ENCODE results near the gene UBE3C.

The UBE3C gene

DNA sequence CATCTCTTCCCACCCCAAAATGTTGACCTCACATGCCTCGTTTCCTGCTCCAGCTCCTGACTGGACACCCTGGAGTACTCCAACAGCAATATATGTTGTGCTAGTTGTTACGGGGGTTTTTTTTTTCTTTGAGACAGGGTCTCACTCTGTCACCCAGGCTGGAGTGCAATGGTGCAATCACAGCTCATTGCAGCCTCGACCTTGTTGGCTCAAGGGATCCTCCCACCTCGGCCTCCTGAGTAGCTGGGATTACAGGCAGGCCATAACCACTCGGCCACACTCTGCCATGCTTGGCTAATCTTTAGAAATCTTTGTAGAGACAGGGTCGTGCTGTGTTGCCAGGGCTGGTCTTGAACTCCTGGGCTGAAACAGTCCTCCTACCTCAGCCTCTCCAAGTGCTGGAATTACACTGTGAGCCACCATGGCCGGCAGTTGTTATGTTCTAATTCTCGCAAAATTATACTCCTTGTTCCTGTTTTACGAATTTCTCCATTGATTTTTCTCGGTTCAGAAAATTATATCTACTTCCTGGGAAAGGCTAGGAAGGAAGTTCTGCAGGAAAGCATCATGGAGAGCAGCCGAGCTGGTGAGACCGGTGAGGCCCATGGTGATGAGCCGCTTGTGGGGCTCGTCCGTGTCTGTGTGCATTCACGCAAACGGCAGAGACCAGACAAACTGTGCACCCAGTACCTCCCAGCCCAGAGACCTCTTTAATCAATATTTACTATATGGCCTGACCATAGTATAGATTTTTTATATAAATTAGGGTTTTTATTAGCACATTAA lies 145.7 kb downstream of the UBE3C start:
- CTCF ChIA-PET, result interaction anchor here (1.4 kb wide), 1 partner anchor 10 kb away, joined by 5 read pairs; no protein-coding TSS in a partner anchor
- TF ChIP-seq HDGF (IDR thresholded peaks at IDR 0.05; ENCODE audit: borderline replicate concordance) (no peak), ARNT (IDR thresholded peaks at IDR 0.05) (no peak), BHLHE40 (IDR thresholded peaks at IDR 0.05; ENCODE audit: borderline replicate concordance) (no peak), FOXA1 (IDR thresholded peaks at IDR 0.05) (no peak), LEF1 (IDR thresholded peaks at IDR 0.05; ENCODE audit: borderline replicate concordance) (no peak), FOXM1 (IDR thresholded peaks at IDR 0.05; ENCODE audit: borderline replicate concordance) (no peak), ZNF384 (IDR thresholded peaks at IDR 0.05) (no peak), TARDBP (IDR thresholded peaks at IDR 0.05) (no peak), ELF4 (IDR thresholded peaks at IDR 0.05) (no peak), FOXK2 (IDR thresholded peaks at IDR 0.05) (no peak), SUZ12 (IDR thresholded peaks at IDR 0.05) (no peak), L3MBTL2 (conservative IDR thresholded peaks at IDR 0.05) (no peak), CTBP1 (IDR thresholded peaks at IDR 0.05; ENCODE audit: borderline replicate concordance) (no peak), NFRKB (IDR thresholded peaks at IDR 0.05) (no peak), PKNOX1 (IDR thresholded peaks at IDR 0.05) (no peak), SP1 (IDR thresholded peaks at IDR 0.05) (no peak)
- POLR2A ChIA-PET, result interaction anchor here (1.1 kb wide), 1 partner anchor 11 kb away, joined by 3 read pairs; no protein-coding TSS in a partner anchor
- no peak for DNase-seq (ENCODE audit: extremely low spot score)

DNA sequence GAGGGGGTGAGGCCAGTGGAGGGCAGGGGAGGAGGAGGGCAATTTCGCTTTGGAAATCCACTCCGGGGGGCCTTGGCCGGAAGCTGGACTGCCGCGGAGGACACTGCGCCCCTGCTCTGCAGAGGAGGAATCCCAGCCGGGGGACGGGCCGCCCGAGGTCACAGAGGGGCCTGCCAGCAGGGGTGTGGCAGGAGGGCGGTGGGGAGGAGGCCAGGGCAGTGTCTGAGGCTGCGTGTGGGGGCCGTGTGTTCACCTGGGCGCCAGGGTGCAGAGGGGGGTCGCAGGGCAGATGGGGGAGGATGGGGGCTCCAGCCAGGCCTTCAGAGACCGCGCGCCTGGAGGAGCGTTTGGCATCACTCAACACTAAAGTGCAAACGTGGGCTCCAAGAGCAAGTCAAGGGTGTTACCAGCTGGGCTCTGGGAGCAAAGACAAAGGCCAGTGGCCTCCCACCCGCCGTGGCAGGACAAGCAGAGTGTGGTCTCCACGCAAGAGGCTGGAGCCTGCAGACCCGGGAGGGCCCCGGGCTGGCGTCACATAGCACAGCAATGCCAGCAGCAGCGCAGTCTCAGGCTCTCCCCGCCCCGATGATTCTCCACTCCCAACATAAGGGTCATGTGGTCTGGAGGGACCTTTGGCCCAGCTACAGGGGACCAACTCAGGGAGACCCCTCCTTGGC lies 152.8 kb downstream of the UBE3C start:
- TF ChIP-seq NFRKB (IDR thresholded peaks at IDR 0.05) (no peak), CTBP1 (IDR thresholded peaks at IDR 0.05; ENCODE audit: borderline replicate concordance) (no peak), PKNOX1 (IDR thresholded peaks at IDR 0.05) (no peak), FOXA1 (IDR thresholded peaks at IDR 0.05) (no peak), LEF1 (IDR thresholded peaks at IDR 0.05; ENCODE audit: borderline replicate concordance) (no peak), ELF4 (IDR thresholded peaks at IDR 0.05) (no peak), ARNT (IDR thresholded peaks at IDR 0.05) (no peak), BHLHE40 (IDR thresholded peaks at IDR 0.05; ENCODE audit: borderline replicate concordance) (no peak), HDGF (IDR thresholded peaks at IDR 0.05; ENCODE audit: borderline replicate concordance) (no peak), TARDBP (IDR thresholded peaks at IDR 0.05) (no peak), ZNF384 (IDR thresholded peaks at IDR 0.05) (no peak), SP1 (IDR thresholded peaks at IDR 0.05) (no peak), FOXM1 (IDR thresholded peaks at IDR 0.05; ENCODE audit: borderline replicate concordance) (no peak), FOXK2 (IDR thresholded peaks at IDR 0.05) (no peak), L3MBTL2 (conservative IDR thresholded peaks at IDR 0.05) (no peak), SUZ12 (IDR thresholded peaks at IDR 0.05) (no peak)
- CTCF ChIA-PET, result no interaction called here
- DNase-seq (ENCODE audit: extremely low spot score), result no peak
- POLR2A ChIA-PET, result no interaction called here

GRCh38 chr7:157292258-157292657 lies 153.5 kb downstream of the UBE3C start:
- DNase-seq (ENCODE audit: extremely low spot score), result no peak
- POLR2A ChIA-PET, result no interaction called here
- TF ChIP-seq LEF1 (IDR thresholded peaks at IDR 0.05; ENCODE audit: borderline replicate concordance) (no peak), PKNOX1 (IDR thresholded peaks at IDR 0.05) (no peak), FOXA1 (IDR thresholded peaks at IDR 0.05) (no peak), ZNF384 (IDR thresholded peaks at IDR 0.05) (no peak), HDGF (IDR thresholded peaks at IDR 0.05; ENCODE audit: borderline replicate concordance) (no peak), FOXK2 (IDR thresholded peaks at IDR 0.05) (no peak), CTBP1 (IDR thresholded peaks at IDR 0.05; ENCODE audit: borderline replicate concordance) (no peak), ELF4 (IDR thresholded peaks at IDR 0.05) (no peak), SUZ12 (IDR thresholded peaks at IDR 0.05) (no peak), BHLHE40 (IDR thresholded peaks at IDR 0.05; ENCODE audit: borderline replicate concordance) (no peak), ARNT (IDR thresholded peaks at IDR 0.05) (no peak)
- CTCF ChIA-PET, result no interaction called here

DNA sequence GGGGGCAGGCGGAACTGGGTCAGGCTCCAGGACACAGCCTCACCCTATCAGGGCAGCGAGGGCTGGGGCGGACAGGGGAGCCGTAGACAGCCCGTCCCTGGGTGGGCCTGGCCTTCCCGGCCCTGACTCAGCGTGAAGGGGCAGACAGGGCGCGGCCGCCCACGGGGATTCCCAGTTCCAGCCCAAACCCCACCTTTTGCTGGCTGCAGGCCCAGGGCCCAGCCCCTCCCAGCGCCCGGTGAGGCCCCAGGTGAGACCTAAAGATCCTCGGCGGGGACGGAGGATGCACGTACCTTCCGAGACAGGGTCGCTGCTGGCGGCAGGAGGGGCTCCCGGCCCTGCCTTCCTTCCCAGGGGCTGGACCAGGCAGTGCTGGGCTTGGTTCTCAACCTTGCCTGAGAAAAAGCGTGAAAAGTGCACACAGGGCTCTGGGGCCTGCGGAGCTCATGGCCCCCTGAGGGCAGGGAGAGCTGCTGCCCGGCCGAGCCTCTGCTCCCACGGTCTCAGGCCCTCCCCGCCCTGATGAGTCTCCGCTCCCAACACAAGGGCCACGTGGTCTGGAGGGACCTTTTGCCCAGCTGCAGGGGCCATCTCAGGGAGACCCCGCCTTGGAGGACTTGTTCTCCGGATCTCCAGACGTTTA lies 154.2 kb downstream of the UBE3C start:
- CTCF ChIA-PET, result no interaction called here
- TF ChIP-seq FOXK2 (IDR thresholded peaks at IDR 0.05) (no peak), ELF4 (IDR thresholded peaks at IDR 0.05) (no peak), ARNT (IDR thresholded peaks at IDR 0.05) (no peak)
- no peak for DNase-seq (ENCODE audit: extremely low spot score)
- POLR2A ChIA-PET, result no interaction called here

- POLR2A ChIA-PET, result no interaction called here
- DNase-seq (ENCODE audit: extremely low spot score), result no peak
- TF ChIP-seq SUZ12 (IDR thresholded peaks at IDR 0.05), result no peak
- no peak for TF ChIP-seq NFRKB (IDR thresholded peaks at IDR 0.05)
- TF ChIP-seq SP1 (IDR thresholded peaks at IDR 0.05), result no peak
- TF ChIP-seq BHLHE40 (IDR thresholded peaks at IDR 0.05; ENCODE audit: borderline replicate concordance), result no peak
- TF ChIP-seq FOXK2 (IDR thresholded peaks at IDR 0.05), result no peak
- TF ChIP-seq ARNT (IDR thresholded peaks at IDR 0.05), result no peak
- TF ChIP-seq FOXM1 (IDR thresholded peaks at IDR 0.05; ENCODE audit: borderline replicate concordance), result no peak
- TF ChIP-seq CTBP1 (IDR thresholded peaks at IDR 0.05; ENCODE audit: borderline replicate concordance), result no peak
- TF ChIP-seq HDGF (IDR thresholded peaks at IDR 0.05; ENCODE audit: borderline replicate concordance), result no peak
- TF ChIP-seq TARDBP (IDR thresholded peaks at IDR 0.05), result no peak
- no peak for TF ChIP-seq PKNOX1 (IDR thresholded peaks at IDR 0.05)
- TF ChIP-seq ELF4 (IDR thresholded peaks at IDR 0.05), result no peak
- no peak for TF ChIP-seq ZNF384 (IDR thresholded peaks at IDR 0.05)
- TF ChIP-seq LEF1 (IDR thresholded peaks at IDR 0.05; ENCODE audit: borderline replicate concordance), result no peak
- TF ChIP-seq FOXA1 (IDR thresholded peaks at IDR 0.05), result no peak
- TF ChIP-seq L3MBTL2 (conservative IDR thresholded peaks at IDR 0.05), result no peak
- CTCF ChIA-PET, result no interaction called here
These were observed 154.7 kb downstream of the UBE3C start for GRCh38 chr7:157293413-157293788.

Measured in HEK293T (cell line).